H7 (cell line): ENCODE results near the gene NDUFS7. TPM values are rescaled to one million over a fixed set of nuclear protein-coding genes. Genes with fewer than 3 reads are reported as not detected.
A peak's percentile ranks its signal among the peaks of the same experiment; 100 is the strongest.

Source experiments
- DNase-seq: peaks from one replicate; pipeline ENCODE4 v3.0.0; 2012
- H3K27me3 ChIP-seq: 2 replicates; pipeline ENCODE4 v1.6.0; 2011; ENCODE audit warnings: mild to moderate bottlenecking, low read length; ENCODE audit not compliant: control insufficient read depth, insufficient read depth
- H3K36me3 ChIP-seq: replicated peaks from 2 replicates; pipeline ENCODE4 v1.5.1; 2011; ENCODE audit warnings: low read length; ENCODE audit not compliant: control insufficient read depth, insufficient read depth
- H3K4me3 ChIP-seq: 2 replicates; pipeline ENCODE4 v1.5.1; 2011; ENCODE audit warnings: low read depth, mild to moderate bottlenecking, control low read depth, low read length, moderate library complexity; ENCODE audit not compliant: insufficient read depth
- total RNA-seq: library from RNA; depleted of rRNA; stranded (reverse); fragments of >200 nt; shearing (Covaris generic); gene quantifications from 2 replicates; pipeline ENCODE4 v1.2.3, GENCODE V29; 2014; rRNA removed

The NDUFS7 gene
- total RNA-seq, 1 experiment from 2014 or later: 140 TPM

DNA sequence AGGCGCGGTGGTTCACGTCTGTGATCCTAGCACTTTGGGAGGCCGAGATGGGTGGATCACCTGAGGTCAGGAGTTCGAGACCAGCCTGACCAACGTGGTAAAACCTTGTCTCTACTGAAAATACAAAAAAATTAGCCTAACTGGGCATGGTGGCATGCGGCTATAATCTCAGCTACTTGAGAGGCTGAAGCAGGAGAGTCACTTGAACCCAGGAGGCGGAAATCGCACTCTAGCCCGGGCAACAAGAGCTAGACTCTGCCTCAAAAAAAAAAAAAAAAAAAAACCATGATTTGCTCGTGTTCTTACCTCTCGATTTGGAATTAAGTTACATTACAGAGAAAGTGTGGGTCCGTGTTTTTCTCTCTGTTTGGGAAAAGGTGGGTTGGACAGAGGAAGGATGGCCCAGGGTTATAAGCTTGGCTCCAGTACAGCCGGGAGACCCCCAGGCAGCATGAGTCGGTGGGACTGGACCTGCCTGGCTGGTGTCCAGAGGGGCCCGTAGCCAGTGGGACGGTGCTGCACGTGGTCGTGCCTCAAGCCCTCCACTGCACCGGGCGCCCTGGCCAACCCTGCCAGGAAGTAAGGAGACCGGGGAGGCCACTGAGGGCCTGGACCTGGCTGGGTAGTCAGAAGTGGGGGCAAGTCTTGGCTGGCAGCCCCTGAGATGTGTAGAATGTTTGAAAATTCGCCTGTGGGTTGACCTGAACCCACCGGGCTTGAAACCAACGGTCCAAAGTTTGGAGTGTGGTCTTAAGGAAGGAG is 58.2 kb downstream of the NDUFS7 start:
- peak; percentile 59 for DNase-seq
- no peak overlapping the region for H3K4me3 ChIP-seq
- H3K36me3 ChIP-seq: peaks cover 18% of the 10 kb centered on the region
- peaks cover 15% of the 10 kb centered on the region for H3K27me3 ChIP-seq

Other genes with a start within 250 kb of the NDUFS7 start
- gene SBNO2, start 209.6 kb upstream of the NDUFS7 start, total RNA-seq: 31.4 and 41.3 TPM in 2 replicates
- 96.3 and 99.0 TPM in 2 replicates for gene STK11, start 178.1 kb upstream of the NDUFS7 start, total RNA-seq
- 6.7 and 9.8 TPM in 2 replicates for gene CBARP, start 145.9 kb upstream of the NDUFS7 start, total RNA-seq
- 44.7 and 53.1 TPM in 2 replicates for gene ATP5F1D, start 142.2 kb upstream of the NDUFS7 start, total RNA-seq
- 35.1 and 50.3 TPM in 2 replicates for gene MIDN, start 135.3 kb upstream of the NDUFS7 start, total RNA-seq
- gene CIRBP, start 114.6 kb upstream of the NDUFS7 start, total RNA-seq: 219 and 221 TPM in 2 replicates
- gene FAM174C, start 108.4 kb upstream of the NDUFS7 start, total RNA-seq: 78.0 and 83.1 TPM in 2 replicates
- 12.4 and 20.2 TPM in 2 replicates for gene EFNA2, start 98.0 kb upstream of the NDUFS7 start, total RNA-seq
- gene GAMT, start 17.6 kb downstream of the NDUFS7 start, total RNA-seq: 12.3 and 31.6 TPM in 2 replicates
- 196 and 198 TPM in 2 replicates for gene DAZAP1, start 23.7 kb downstream of the NDUFS7 start, total RNA-seq
- 1,494 and 1,693 TPM in 2 replicates for gene RPS15, start 54.5 kb downstream of the NDUFS7 start, total RNA-seq
- gene APC2, start 66.2 kb downstream of the NDUFS7 start, total RNA-seq: 0.11 and 0.31 TPM in 2 replicates
- 57.2 and 75.3 TPM in 2 replicates for gene C19orf25, start 95.3 kb downstream of the NDUFS7 start, total RNA-seq
- gene PCSK4, start 106.4 kb downstream of the NDUFS7 start, total RNA-seq: 5.5 and 9.6 TPM in 2 replicates
- gene REEP6, start 107.3 kb downstream of the NDUFS7 start, total RNA-seq: 3.1 and 4.5 TPM in 2 replicates
- 0.21 and 0.52 TPM in 2 replicates for gene ADAMTSL5, start 129.1 kb downstream of the NDUFS7 start, total RNA-seq
- 0.14 and 0.18 TPM in 2 replicates for gene PLK5, start 140.2 kb downstream of the NDUFS7 start, total RNA-seq
- gene MEX3D, start 184.4 kb downstream of the NDUFS7 start, total RNA-seq: 107 and 117 TPM in 2 replicates
- 105 and 114 TPM in 2 replicates for gene MBD3, start 209.0 kb downstream of the NDUFS7 start, total RNA-seq
- 103 and 111 TPM in 2 replicates for gene UQCR11, start 221.6 kb downstream of the NDUFS7 start, total RNA-seq